ENCODE results near the gene AUTS2. TPM values are rescaled to one million over a fixed set of nuclear protein-coding genes. Genes with fewer than 3 reads are reported as not detected.

The AUTS2 gene
- total RNA-seq, 1 experiment from 2014 or later = 30.1 TPM

- Histone ChIP-seq H3K27ac (no peak overlapping the region), H3K36me3 (peaks cover 22% of the 10 kb centered on the region), H3K4me1 (no peaks in the 10 kb centered on the region), H3K9me3 (replicated peaks) (no peaks in the 10 kb centered on the region), H3K4me3 (no peak overlapping the region), H3K27me3 (no peaks in the 10 kb centered on the region)
- DNase-seq = no peak
Observed at GRCh38 chr7:70759674-70760073, 1161.4 kb downstream of the AUTS2 start.

GRCh38 chr7:70761711-70762328 is 1163.5 kb downstream of the AUTS2 start:
- Histone ChIP-seq H3K4me3 (no peak overlapping the region), H3K27ac (no peak overlapping the region), H3K9me3 (replicated peaks) (no peaks in the 10 kb centered on the region), H3K36me3 (peaks cover 40% of the 10 kb centered on the region), H3K27me3 (no peaks in the 10 kb centered on the region), H3K4me1 (no peaks in the 10 kb centered on the region)
- DNase-seq = no peak

DNA sequence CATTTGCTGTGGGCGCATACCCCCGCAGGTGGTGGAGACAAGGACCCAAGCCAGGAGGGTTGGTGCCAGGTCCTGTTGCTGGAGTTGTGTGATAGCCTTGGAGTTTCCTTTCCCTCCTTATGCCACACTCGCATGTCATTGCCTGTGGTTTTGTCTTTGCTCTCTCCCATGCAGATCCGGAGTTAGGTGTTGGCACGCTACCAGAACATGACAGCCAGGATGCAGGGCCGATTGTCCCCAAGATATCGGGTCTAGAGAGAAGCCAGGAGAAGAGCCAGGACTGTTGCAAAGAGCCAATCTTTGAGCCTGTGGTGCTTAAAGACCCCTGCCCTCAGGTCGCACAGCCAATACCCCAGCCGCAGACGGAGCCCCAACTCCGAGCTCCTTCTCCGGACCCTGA is 1164.4 kb downstream of the AUTS2 start:
- no peaks in the 10 kb centered on the region for H3K27me3 ChIP-seq
- no peaks in the 10 kb centered on the region for H3K4me1 ChIP-seq
- H3K36me3 ChIP-seq = peaks cover 44% of the 10 kb centered on the region
- no peak overlapping the region for H3K27ac ChIP-seq
- no peak for DNase-seq
- no peak overlapping the region for H3K4me3 ChIP-seq
- no peaks in the 10 kb centered on the region for H3K9me3 ChIP-seq (replicated peaks)

GRCh38 chr7:70763961-70764691 is 1165.9 kb downstream of the AUTS2 start:
- Histone ChIP-seq H3K27me3 (no peaks in the 10 kb centered on the region), H3K4me3 (no peak overlapping the region), H3K36me3 (peaks cover 52% of the 10 kb centered on the region), H3K4me1 (no peaks in the 10 kb centered on the region), H3K9me3 (replicated peaks) (no peaks in the 10 kb centered on the region), H3K27ac (no peak overlapping the region)
- no peak for DNase-seq

DNA sequence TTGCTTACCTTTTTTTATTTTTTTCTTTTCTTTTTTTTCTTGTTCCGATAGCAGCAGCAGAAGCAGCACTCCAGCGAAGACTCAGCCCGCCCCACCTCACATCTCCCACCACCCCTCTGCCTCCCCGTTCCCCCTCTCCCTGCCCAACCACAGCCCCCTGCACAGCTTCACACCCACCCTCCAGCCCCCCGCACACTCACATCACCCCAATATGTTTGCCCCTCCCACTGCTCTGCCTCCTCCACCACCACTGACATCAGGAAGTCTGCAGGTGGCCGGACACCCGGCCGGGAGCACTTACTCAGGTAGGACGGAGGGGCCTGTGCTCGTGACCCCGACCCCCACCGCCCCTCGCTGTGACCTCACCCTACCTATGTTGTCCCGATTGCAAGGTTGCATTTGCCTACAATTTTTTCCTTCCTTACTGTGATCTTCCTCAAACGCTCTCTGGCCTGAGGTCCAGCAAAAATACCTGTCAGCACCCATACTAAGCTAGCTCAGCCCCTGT is 1166.5 kb downstream of the AUTS2 start:
- DNase-seq = no peak
- Histone ChIP-seq H3K4me1 (no peaks in the 10 kb centered on the region), H3K36me3 (peaks cover 59% of the 10 kb centered on the region), H3K4me3 (no peak overlapping the region), H3K9me3 (replicated peaks) (no peaks in the 10 kb centered on the region), H3K27ac (no peak overlapping the region), H3K27me3 (no peaks in the 10 kb centered on the region)

GRCh38 chr7:70765651-70766050 is 1167.4 kb downstream of the AUTS2 start:
- Histone ChIP-seq H3K27me3 (no peaks in the 10 kb centered on the region), H3K27ac (no peak overlapping the region), H3K4me3 (no peak overlapping the region), H3K4me1 (no peaks in the 10 kb centered on the region), H3K36me3 (peaks cover 64% of the 10 kb centered on the region), H3K9me3 (replicated peaks) (no peaks in the 10 kb centered on the region)
- no peak for DNase-seq

DNA sequence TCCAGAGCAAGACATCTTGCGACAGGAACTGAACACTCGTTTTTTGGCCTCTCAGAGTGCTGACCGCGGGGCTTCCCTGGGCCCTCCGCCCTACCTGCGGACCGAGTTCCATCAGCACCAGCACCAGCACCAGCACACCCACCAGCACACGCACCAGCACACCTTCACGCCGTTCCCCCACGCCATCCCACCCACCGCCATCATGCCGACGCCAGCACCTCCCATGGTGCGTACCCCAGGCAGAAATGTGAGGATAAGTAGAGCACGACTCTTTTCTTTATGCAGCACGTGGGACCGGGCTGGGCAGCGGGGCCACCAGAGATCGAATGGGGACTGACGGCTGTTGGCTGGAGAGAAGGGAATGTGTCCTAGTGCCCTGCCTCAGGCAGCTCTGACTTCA is 1167.8 kb downstream of the AUTS2 start:
- peaks cover 68% of the 10 kb centered on the region for H3K36me3 ChIP-seq
- H3K4me1 ChIP-seq = no peaks in the 10 kb centered on the region

GRCh38 chr7:70766694-70767093 is 1168.4 kb downstream of the AUTS2 start:
- DNase-seq = no peak
- no peak overlapping the region for H3K4me3 ChIP-seq
- no peaks in the 10 kb centered on the region for H3K27me3 ChIP-seq
- H3K4me1 ChIP-seq = no peaks in the 10 kb centered on the region
- H3K36me3 ChIP-seq = peaks cover 72% of the 10 kb centered on the region
- no peak overlapping the region for H3K27ac ChIP-seq
- no peaks in the 10 kb centered on the region for H3K9me3 ChIP-seq (replicated peaks)

More for the DNA sequence above, 1167.8 kb downstream of the AUTS2 start:
- no peaks in the 10 kb centered on the region for H3K9me3 ChIP-seq (replicated peaks)
- no peak for DNase-seq
- H3K27me3 ChIP-seq = no peaks in the 10 kb centered on the region
- H3K4me3 ChIP-seq = no peak overlapping the region
- H3K27ac ChIP-seq = no peak overlapping the region

GRCh38 chr7:70770154-70770553 is 1171.9 kb downstream of the AUTS2 start:
- H3K4me3 ChIP-seq = no peak overlapping the region
- H3K36me3 ChIP-seq = peaks cover 92% of the 10 kb centered on the region
- H3K4me1 ChIP-seq = 0 out of 2 replicates have a peak, but pooled peaks cover 3% of the 10 kb centered on the region
- no peak overlapping the region for H3K27ac ChIP-seq
- no peak for DNase-seq
- H3K9me3 ChIP-seq (replicated peaks) = no peaks in the 10 kb centered on the region
- H3K27me3 ChIP-seq = no peaks in the 10 kb centered on the region

DNA sequence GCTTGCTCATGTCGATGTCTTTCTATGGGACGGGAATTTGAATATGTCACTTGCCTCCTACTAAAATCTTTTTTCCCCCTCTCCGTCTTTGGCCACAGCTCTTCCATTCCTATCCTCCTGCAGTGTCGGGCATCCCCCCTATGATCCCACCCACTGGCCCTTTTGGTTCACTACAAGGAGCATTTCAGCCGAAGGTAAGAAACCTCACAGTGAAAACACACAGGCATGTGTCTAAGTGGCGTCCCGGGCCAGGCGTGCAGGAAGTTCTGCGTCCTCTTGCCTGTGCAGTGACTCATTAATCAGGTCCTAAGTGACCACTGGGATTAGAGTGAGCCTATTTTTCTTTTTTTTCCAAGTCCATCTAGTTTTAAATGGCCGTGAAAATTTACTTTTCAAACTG is 1173.2 kb downstream of the AUTS2 start:
- no peak overlapping the region for H3K4me3 ChIP-seq
- H3K9me3 ChIP-seq (replicated peaks) = no peaks in the 10 kb centered on the region
- H3K36me3 ChIP-seq = peaks cover 92% of the 10 kb centered on the region
- 0 out of 2 replicates have a peak, but pooled peaks cover 3% of the 10 kb centered on the region for H3K4me1 ChIP-seq
- no peak overlapping the region for H3K27ac ChIP-seq
- no peaks in the 10 kb centered on the region for H3K27me3 ChIP-seq
- no peak for DNase-seq

GRCh38 chr7:70772891-70773290 is 1174.6 kb downstream of the AUTS2 start:
- H3K36me3 ChIP-seq = peaks cover 92% of the 10 kb centered on the region
- 0 out of 2 replicates have a peak, but pooled peaks cover 3% of the 10 kb centered on the region for H3K4me1 ChIP-seq

GRCh38 chr7:70773406-70773805 is 1175.1 kb downstream of the AUTS2 start:
- Histone ChIP-seq H3K27me3 (no peaks in the 10 kb centered on the region), H3K36me3 (peaks cover 90% of the 10 kb centered on the region)

More at GRCh38 chr7:70772891-70773290, 1174.6 kb downstream of the AUTS2 start:
- Histone ChIP-seq H3K27ac (no peak overlapping the region), H3K27me3 (no peaks in the 10 kb centered on the region), H3K4me3 (no peak overlapping the region), H3K9me3 (replicated peaks) (no peaks in the 10 kb centered on the region)
- no peak for DNase-seq

GRCh38 chr7:70774950-70775527 is 1176.8 kb downstream of the AUTS2 start:
- 0 out of 2 replicates have a peak, but pooled peaks cover 3% of the 10 kb centered on the region for H3K4me1 ChIP-seq
- H3K36me3 ChIP-seq = peaks cover 90% of the 10 kb centered on the region
- H3K27me3 ChIP-seq = no peaks in the 10 kb centered on the region
- no peaks in the 10 kb centered on the region for H3K9me3 ChIP-seq (replicated peaks)
- no peak overlapping the region for H3K27ac ChIP-seq
- DNase-seq = no peak
- H3K4me3 ChIP-seq = no peak overlapping the region

More at GRCh38 chr7:70773406-70773805, 1175.1 kb downstream of the AUTS2 start:
- Histone ChIP-seq H3K4me1 (0 out of 2 replicates have a peak, but pooled peaks cover 3% of the 10 kb centered on the region), H3K27ac (no peak overlapping the region), H3K4me3 (no peak overlapping the region), H3K9me3 (replicated peaks) (no peaks in the 10 kb centered on the region)
- no peak for DNase-seq

- Histone ChIP-seq H3K4me1 (0 out of 2 replicates have a peak, but pooled peaks cover 3% of the 10 kb centered on the region), H3K9me3 (replicated peaks) (no peaks in the 10 kb centered on the region), H3K4me3 (no peak overlapping the region), H3K27ac (no peak overlapping the region), H3K36me3 (peaks cover 89% of the 10 kb centered on the region), H3K27me3 (no peaks in the 10 kb centered on the region)
- DNase-seq = no peak
Observed at GRCh38 chr7:70775570-70776156, 1177.4 kb downstream of the AUTS2 start.

Data from SJCRH30 (cell line).